ENCODE data around the gene LCN6. TPM values are rescaled to one million over a fixed set of nuclear protein-coding genes. Genes with fewer than 3 reads are reported as not detected.

The LCN6 gene
- total RNA-seq, 3 donors from 2014 or later, result 1.0 to 8.5 (median 4.7) TPM

- ATAC-seq (no peak), DNase-seq (no peak)
- intact Hi-C loops (cut with DNase I, micrococcal nuclease), result no loop called here
- H3K4me1 ChIP-seq (ENCODE audit: low read depth), result peaks cover 20% of the 10 kb centered on the region
- TF ChIP-seq, protein P1, sequence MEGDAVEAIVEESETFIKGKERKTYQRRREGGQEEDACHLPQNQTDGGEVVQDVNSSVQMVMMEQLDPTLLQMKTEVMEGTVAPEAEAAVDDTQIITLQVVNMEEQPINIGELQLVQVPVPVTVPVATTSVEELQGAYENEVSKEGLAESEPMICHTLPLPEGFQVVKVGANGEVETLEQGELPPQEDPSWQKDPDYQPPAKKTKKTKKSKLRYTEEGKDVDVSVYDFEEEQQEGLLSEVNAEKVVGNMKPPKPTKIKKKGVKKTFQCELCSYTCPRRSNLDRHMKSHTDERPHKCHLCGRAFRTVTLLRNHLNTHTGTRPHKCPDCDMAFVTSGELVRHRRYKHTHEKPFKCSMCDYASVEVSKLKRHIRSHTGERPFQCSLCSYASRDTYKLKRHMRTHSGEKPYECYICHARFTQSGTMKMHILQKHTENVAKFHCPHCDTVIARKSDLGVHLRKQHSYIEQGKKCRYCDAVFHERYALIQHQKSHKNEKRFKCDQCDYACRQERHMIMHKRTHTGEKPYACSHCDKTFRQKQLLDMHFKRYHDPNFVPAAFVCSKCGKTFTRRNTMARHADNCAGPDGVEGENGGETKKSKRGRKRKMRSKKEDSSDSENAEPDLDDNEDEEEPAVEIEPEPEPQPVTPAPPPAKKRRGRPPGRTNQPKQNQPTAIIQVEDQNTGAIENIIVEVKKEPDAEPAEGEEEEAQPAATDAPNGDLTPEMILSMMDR (IDR thresholded peaks at IDR 0.05), result no peak
- H3K36me3 ChIP-seq (ENCODE audit: low read depth), result no peaks in the 10 kb centered on the region
- no peak overlapping the region for H3K4me3 ChIP-seq
- no peaks in the 10 kb centered on the region for H3K9me3 ChIP-seq
These were observed 18.4 kb downstream of the LCN6 start for GRCh38 chr9:136729926-136730325.

DNA sequence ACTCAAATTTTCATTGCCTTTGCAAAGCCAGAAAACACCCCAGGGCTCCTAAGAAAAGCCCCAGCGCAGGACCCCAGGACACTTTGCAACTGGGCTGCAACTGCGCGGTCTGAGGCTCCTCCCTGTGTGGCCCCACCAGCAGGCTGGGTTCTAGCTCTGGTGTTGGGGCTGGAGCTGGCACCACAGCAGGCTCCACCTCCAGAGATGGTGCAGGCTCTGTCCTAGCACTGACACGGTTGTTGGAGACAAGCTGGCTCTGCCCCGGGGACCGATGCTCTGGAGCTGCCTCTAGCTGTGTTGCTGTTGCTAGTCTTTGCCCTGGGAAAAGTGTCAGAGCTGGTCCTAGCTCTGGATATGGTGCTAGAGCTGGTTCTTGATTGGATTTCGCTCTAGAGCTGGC, 19.2 kb downstream of the LCN6 start:
- Histone ChIP-seq H3K9me3 (no peaks in the 10 kb centered on the region), H3K36me3 (ENCODE audit: low read depth) (no peaks in the 10 kb centered on the region), H3K4me1 (ENCODE audit: low read depth) (peaks cover 20% of the 10 kb centered on the region), H3K4me3 (no peak overlapping the region)
- intact Hi-C loops (cut with DNase I, micrococcal nuclease), result no loop called here
- TF ChIP-seq, protein P1 (IDR thresholded peaks at IDR 0.05), result no peak
- peak in 1 of 3 donors; percentile 53 for DNase-seq
- ATAC-seq, result no peak

DNA sequence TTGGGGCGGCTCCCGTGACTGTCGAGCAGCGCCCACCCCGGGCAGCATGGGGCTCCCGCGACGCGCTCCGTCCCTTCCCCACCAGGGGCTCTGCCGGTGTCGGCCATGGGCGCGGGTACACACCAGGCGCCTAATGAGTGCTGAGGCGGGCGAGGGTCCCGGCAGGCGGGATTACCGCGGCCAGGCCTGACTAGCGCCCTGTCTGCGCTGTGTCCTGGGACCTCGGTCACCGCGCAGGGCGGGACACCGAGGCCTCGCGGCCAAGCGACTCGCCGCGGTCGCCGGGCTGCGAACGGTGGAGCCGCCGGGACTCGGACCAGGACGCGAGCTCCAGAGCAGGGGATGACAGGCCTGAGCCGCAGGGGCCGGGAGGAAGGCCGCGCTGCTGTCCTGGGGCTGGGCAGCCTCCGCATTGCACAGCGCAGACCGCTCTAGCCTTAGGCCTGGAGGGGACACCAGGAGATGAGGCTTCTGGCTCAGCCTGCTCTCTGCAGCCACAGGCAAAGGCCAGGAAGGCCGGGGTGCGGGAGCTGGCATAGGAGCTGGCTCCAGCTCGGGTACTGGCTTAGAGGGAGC, 19.7 kb downstream of the LCN6 start:
- DNase-seq, result peak; percentile 22 to 67 (median 61)
- TF ChIP-seq, protein P1 (IDR thresholded peaks at IDR 0.05), result no peak

GRCh38 chr9:136728080-136728547, 20.2 kb downstream of the LCN6 start:
- Histone ChIP-seq H3K4me1 (ENCODE audit: low read depth) (peaks cover 20% of the 10 kb centered on the region), H3K4me3 (peak overlapping the region; percentile 58)
- intact Hi-C loops (cut with DNase I, micrococcal nuclease), result no loop called here

More for the DNA sequence above, 19.7 kb downstream of the LCN6 start:
- intact Hi-C loops (cut with DNase I, micrococcal nuclease), result no loop called here
- Histone ChIP-seq H3K36me3 (ENCODE audit: low read depth) (no peaks in the 10 kb centered on the region), H3K9me3 (no peaks in the 10 kb centered on the region), H3K4me3 (peak overlapping the region; percentile 58), H3K4me1 (ENCODE audit: low read depth) (peaks cover 20% of the 10 kb centered on the region)
- ATAC-seq, result peak; percentile 57

GRCh38 chr9:136726631-136727191, 21.6 kb downstream of the LCN6 start:
- ATAC-seq, result peak; percentile 32
- Histone ChIP-seq H3K9me3 (no peaks in the 10 kb centered on the region), H3K4me3 (no peak overlapping the region), H3K4me1 (ENCODE audit: low read depth) (peaks cover 20% of the 10 kb centered on the region), H3K36me3 (ENCODE audit: low read depth) (no peaks in the 10 kb centered on the region)
- peak in 1 of 3 donors; percentile 51 for DNase-seq
- TF ChIP-seq, protein P1 (IDR thresholded peaks at IDR 0.05), result no peak
- intact Hi-C loops (cut with DNase I, micrococcal nuclease), result no loop called here

More at GRCh38 chr9:136728080-136728547, 20.2 kb downstream of the LCN6 start:
- peak; percentile 90 to 94 (median 93) for DNase-seq
- TF ChIP-seq, protein P1 (IDR thresholded peaks at IDR 0.05), result peak; percentile 94
- H3K9me3 ChIP-seq, result no peaks in the 10 kb centered on the region
- no peaks in the 10 kb centered on the region for H3K36me3 ChIP-seq (ENCODE audit: low read depth)
- peak; percentile 96 for ATAC-seq
